GM13977 (cell line): ENCODE results near the gene STK38.

ENCODE experiments used
- DNase-seq: peaks from one replicate; pipeline ENCODE4 v3.0.0; 2012; ENCODE audit warnings: low spot score
- in situ Hi-C: fragments of 300-500 bp; cut with MboI; formaldehyde crosslinking; loops from one replicate; pipeline ENCODE4 v1.12.0; 2022; ENCODE audit warnings: low sequenced_read_pairs, low pct_unique_long_range_greater_than_20kb, mixed read lengths, inconsistent platforms; ENCODE audit not compliant: unreplicated experiment
- TF ChIP-seq, protein P1 (sequence below): IDR thresholded peaks from 2 replicates; pipeline ENCODE4 v1.5.1; 2012; ENCODE audit warnings: mild to moderate bottlenecking, control low read depth; ENCODE audit not compliant: insufficient read depth; ENCODE audit errors: extremely low read depth, missing control alignments

The STK38 gene

DNA sequence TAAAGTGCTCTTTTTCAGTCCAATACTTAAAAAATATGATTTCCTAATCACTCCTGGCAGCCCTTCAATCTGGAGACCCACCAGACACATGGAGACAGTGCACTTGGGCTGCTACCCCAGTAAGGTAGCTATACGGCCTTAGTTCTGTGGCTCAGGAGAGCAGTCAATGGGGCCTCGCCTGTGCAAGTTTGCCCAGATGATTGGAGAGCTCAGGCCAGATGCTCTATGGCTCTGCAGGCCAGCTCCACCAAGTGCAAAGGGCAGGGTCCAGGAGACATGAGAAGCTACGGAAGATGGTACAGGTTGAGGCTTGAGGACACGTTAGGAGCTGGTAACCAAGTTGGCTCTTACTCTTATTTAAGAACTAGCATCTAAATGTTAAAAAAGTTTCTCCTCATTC, 30.7 kb downstream of the STK38 start:
- DNase-seq: no peak
- in situ Hi-C loops: no loop called here
- TF ChIP-seq, protein P1, sequence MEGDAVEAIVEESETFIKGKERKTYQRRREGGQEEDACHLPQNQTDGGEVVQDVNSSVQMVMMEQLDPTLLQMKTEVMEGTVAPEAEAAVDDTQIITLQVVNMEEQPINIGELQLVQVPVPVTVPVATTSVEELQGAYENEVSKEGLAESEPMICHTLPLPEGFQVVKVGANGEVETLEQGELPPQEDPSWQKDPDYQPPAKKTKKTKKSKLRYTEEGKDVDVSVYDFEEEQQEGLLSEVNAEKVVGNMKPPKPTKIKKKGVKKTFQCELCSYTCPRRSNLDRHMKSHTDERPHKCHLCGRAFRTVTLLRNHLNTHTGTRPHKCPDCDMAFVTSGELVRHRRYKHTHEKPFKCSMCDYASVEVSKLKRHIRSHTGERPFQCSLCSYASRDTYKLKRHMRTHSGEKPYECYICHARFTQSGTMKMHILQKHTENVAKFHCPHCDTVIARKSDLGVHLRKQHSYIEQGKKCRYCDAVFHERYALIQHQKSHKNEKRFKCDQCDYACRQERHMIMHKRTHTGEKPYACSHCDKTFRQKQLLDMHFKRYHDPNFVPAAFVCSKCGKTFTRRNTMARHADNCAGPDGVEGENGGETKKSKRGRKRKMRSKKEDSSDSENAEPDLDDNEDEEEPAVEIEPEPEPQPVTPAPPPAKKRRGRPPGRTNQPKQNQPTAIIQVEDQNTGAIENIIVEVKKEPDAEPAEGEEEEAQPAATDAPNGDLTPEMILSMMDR: no peak

DNA sequence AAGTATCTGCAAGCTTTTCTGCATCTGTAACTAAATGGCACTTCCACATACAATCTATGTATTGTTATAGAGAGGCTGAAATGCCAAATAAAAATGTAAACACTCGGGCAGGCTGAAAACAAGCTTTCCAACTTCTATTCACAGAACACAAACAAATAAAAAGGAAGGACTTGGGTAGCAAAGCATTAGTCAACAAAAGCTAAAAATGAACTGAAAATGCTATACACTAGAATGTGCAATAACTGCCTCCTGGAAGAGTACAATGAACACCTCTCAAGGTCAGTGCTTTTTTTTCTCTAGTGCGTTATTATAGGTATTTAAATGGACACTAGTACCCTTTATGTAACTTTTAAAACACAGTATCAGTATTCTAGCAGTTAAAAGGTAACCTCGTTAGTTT, 31.4 kb downstream of the STK38 start:
- no peak for DNase-seq
- TF ChIP-seq, protein P1: no peak
- in situ Hi-C loops: no loop called here

DNA sequence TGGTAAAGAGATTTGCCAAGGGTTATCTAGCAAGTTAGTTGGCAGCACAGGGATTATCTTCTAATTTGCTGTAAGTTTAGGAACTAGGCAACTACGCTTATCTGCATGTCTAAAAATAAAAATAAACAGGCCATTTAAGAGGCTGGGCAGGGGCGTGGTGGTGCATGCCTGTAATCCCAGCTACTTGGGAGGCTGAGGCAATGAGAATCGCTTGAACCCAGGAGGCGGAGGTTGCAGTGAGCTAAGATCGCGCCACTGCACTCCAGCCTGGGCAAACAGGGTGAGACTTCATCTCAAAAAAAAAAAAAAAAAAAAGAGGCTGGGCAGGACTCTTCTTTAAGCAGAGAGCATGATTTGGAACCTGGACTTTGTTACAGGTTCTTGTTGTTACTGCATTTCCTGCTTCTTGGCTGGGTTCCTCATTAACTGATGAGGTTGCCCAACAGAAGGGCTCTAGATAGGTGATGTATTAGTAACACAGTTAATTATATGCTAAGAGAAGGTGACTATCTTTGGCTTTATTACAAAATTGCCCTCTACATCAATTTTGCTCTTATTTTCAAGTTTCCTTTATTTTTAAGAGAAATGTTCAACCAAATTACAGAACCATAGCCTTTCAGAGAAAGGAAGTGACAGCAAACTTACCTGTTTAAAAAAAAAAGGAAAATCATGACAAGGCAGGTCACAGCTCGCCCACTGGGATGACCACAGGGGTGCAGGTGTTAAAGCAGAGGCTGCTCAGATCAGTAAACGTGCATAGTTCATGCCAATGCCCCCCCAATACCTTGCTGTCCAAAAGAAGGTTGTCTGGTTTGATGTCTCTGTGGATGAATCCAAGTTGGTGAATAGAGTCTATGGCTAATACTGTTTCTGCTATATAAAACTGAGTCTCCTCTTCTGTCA, 32.5 kb downstream of the STK38 start:
- in situ Hi-C loops: no loop called here

DNA sequence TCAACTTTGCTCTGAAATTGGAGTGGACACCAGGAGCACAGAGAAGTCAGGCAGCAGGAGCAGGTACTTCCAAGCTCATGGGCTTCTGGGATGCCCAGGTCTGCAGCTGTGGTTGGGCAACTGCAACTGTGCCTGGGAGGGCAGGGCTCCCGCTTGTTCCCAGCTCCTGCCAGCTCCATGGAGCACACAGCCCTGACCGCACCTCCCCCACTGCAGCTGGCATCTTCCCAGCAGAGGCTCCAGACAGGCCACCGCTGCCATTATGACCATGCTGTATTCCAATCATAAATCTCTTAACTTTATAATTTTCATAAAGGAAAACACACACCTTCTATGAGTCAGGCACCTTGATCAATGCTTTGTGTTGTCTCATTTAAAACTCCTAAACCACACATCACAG, 36.9 kb downstream of the STK38 start:
- TF ChIP-seq, protein P1: no peak
- in situ Hi-C loops: no loop called here
- DNase-seq: no peak

More for the DNA sequence above, 32.5 kb downstream of the STK38 start:
- no peak for DNase-seq
- TF ChIP-seq, protein P1: no peak

DNA sequence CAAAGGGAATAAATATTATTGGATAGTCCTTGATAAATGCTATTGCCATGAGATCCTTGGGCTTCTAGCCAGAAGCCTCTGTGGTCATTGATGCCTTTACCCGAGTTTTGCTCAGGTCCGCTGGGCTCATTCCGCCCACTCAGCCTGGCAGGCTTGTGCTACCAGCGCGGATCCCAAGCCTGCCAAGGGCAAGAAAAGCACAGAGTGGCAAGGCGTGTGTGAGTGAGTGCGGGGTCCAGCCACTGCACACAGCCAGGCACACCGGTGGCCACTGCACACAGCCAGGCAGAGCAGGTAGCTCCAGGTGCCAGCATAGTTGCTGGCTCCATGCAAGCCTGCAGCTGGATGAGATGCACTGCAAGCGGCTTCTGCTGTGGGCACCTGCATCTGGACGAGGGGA, 38.7 kb downstream of the STK38 start:
- in situ Hi-C loops: no loop called here
- TF ChIP-seq, protein P1: no peak
- no peak for DNase-seq

DNA sequence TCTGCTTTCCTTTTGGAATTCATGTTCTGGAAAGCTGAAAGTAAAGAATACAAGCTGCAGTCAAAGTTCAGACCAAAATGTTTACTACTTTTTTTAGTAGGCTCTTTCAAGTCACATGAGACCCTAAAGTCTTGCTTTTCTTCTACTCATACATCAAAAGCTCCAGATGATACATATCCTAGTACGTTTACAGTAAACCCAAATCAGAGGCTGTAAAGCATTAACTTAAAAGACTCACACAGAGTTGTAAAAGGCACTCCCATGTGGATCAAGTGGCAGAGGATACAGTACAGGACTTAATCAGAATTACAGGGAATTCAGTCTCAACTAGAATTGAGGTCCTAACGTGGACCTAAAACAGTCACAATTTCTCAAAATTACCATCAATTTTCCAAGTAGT, 40.7 kb downstream of the STK38 start:
- no peak for DNase-seq
- in situ Hi-C loops: no loop called here
- TF ChIP-seq, protein P1: no peak
